NCI-H128 (cell line): ENCODE results near the gene BAAT.

Experiments
- DNase-seq: peaks from one replicate; lab custom pipeline; 2025; ENCODE audit not compliant: unreplicated experiment; lab: John Stamatoyannopoulos, UW

The BAAT gene

GRCh38 chr9:101398930-101399642, 14.3 kb upstream of the BAAT start:
- DNase-seq = peak; percentile 1

- DNase-seq = peak; percentile 95
Observed at GRCh38 chr9:101398068-101398929, 13.5 kb upstream of the BAAT start, which contains the start of the genes MRPL50 and ZNF189. MRPL50 (minus strand) TSS chr9:101398618; CDS start chr9:101398592, 26 bp downstream. ZNF189 (plus strand) TSS chr9:101398851; CDS start chr9:101399157, 306 bp downstream.

- no peak for DNase-seq
Observed at GRCh38 chr9:101397746-101398067, 12.9 kb upstream of the BAAT start.

GRCh38 chr9:101394687-101395086, 9.9 kb upstream of the BAAT start:
- DNase-seq = no peak

DNA sequence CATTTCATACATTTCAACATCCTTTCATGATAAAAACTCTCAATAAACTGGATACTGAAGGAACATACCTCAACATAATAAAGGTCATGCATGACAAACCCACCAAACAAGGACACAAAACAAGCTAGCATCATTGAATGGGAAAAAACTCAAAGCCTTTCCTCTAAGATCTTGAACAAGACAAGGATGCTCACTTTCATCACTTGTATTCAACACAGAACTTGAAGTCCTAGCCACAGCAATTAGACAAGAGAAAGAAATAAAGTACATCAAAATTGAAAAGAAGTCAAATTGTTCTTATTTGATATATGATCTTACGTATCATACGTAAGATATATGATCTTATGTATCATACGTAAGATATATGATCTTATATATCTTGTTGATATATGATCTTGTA, 8.3 kb upstream of the BAAT start:
- DNase-seq = no peak

GRCh38 chr9:101388507-101388993, 3.7 kb upstream of the BAAT start:
- DNase-seq = no peak

- DNase-seq = peak; percentile 2
Observed at GRCh38 chr9:101387871-101388506, 3.2 kb upstream of the BAAT start.

GRCh38 chr9:101383361-101383760, 1.4 kb downstream of the BAAT start:
- DNase-seq = no peak

GRCh38 chr9:101381833-101382342, 2.9 kb downstream of the BAAT start:
- DNase-seq = no peak

- DNase-seq = no peak
Observed at GRCh38 chr9:101381118-101381517, 3.7 kb downstream of the BAAT start.

GRCh38 chr9:101380295-101380694, 4.5 kb downstream of the BAAT start:
- no peak for DNase-seq

DNA sequence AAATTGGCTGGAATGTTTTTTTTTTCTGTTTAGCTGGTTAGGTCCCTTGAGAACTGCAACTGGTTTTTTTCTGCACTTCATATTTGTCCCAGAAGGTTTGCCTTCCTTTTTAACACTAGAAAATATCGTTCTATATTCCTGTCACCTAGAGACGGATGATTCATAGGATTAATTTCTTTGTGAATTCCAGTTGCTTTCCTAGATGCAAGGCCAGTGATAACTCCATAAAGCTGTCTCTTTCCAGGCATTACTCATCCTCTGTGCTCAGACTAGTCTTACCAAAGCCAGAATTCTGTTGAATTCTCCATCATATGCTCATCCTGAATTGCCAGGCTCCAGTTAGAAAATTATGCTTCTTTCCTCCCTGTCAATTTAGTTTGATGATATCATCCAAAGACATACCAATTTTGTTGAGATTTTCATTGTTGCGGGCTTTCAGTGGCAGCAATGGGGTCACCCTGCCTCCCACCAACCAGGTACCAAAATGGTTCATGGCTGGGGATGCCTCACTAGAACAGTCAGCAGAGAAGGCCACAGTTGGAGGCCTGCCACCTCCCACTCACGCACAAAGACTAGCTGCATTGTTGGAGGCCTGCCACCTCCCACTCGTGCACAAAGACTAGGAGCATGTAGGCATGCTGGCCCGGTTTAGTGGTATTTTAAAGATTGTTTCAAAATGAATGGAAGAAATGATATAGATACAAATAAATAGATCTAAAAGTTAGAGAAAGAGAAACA, 8.5 kb downstream of the BAAT start:
- no peak for DNase-seq

- DNase-seq = no peak
Observed at GRCh38 chr9:101375546-101375945, 9.3 kb downstream of the BAAT start.

DNA sequence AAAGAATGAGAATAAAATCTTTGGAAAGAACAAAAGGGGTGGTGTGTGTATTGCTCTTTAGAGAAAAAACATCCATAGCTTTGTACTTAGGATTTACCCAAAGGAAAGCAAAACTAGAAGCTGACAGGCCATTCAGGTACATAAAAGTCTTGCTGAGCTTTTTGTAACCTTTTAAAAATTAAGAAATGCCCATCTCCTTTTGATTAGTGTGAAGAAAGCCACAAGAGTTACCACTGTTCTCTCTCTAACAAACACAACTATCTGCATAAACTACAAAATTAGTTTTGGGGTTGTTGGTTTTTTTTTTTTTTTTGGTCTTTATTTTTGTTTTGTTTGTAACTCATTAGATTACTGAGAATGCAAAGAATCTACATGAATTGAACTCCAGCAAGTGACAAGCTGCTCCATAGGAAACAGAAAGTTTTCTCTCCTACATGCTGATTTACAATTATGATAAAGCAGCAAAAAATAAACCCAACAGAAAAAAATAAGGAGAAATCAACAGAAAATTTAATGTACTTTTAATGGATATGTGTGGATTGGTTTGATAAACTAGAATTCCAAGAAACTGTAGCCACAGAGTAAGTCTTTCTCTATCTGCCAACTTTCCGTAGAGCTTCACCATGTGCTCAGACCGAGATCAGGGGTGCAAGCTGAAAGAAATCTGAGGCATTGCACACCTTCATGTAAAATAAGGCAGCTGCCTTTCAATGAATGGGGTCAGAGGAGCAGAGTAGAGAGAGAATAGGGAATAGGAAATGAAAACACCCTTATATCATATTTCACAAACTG, 12.3 kb downstream of the BAAT start:
- DNase-seq = no peak

- DNase-seq = no peak
Observed at GRCh38 chr9:101371813-101372212, 13.0 kb downstream of the BAAT start.

- DNase-seq = no peak
Observed at GRCh38 chr9:101369884-101370531, 14.8 kb downstream of the BAAT start.

DNA sequence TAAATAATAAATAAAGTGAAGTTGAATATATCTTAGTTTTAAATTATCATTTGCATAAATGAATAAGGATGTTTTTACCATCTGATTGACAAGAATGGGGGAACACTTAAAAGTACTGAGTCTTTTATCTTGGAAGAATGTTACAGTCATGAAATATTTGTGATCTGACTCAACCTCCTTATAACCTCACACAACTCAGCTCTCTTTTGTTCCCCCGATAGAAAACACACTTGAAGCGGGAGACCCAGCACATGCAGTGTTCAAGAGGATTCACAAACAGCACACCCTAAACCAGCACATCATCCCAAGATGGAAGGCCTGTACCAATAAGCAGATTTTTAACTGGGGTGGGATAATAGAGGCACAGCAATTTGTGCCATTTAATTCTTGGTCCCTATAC, 15.5 kb downstream of the BAAT start:
- no peak for DNase-seq

DNA sequence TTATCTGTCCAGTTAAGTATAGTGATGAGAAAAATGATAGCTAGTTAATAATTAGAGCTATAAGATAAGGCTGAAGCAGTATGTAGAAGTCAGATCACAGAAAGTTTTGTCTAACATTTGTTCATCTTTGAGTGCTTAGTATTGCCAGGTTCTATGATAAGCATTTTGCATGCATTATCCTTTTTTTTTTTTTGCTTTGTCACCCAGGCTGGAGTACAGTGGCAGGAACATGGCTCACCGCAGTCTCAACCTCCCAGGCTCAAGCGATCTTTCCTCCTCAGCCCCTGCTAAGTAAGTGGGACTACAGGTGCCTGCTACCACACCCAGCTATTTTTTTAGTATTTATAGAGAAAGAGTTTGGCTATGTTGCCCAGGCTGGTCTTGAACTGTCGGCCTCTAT, 17.5 kb downstream of the BAAT start:
- no peak for DNase-seq

DNA sequence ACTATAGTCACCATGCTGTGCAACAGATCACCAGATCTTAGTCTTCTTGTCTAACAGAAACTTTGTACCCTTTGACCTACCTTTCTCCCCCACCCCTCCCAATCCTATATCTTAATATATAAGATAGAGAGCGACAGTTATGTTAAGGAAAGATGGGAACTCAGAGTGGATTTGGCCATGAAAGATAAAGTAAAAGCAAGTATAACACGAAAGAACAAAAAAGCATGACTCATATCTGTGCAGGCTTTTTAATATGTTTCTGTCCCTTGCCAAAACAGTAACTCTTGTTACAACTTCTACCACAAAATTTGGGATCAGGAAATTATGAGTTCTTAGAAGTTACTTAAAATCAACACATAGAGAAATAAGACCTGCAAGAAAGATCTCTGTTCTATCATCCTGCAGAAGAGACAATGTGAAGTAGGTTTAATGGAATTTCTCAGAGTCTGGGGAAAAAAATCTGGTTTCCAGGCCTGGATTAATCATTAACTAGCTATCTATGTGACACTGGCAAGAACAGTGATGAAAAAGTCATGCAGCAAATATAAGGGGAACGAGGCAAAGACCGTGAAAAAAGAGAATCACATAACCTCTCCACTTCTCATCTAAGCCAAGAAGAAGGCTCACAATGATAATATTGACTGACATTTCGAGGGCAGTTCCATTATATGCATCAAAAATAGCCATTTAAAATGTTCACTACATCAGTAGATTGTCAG, 18.6 kb downstream of the BAAT start:
- no peak for DNase-seq
